ENCODE measurements around the gene SLC16A3.

Gene SLC16A3

GRCh38 chr17:82287868-82288801, 59.3 kb downstream of the SLC16A3 start:
- no peak for DNase-seq

Measured in activated naive CD4-positive, alpha-beta T cell treated with anti-CD3 and anti-CD28 coated beads, Interleukin-2, amount 50 U/mL, for 16 hours (primary cell).